GM04504 (cell line): ENCODE results near the gene SLC19A1.

Source experiments
- DNase-seq: peaks from one replicate; pipeline ENCODE4 v3.0.0-alpha.2; 2012; ENCODE audit warnings: low read depth

Gene SLC19A1

GRCh38 chr21:45517249-45518065, 24.8 kb downstream of the SLC19A1 start:
- DNase-seq = no peak

- no peak for DNase-seq
Observed at GRCh38 chr21:45516671-45517151, 25.5 kb downstream of the SLC19A1 start.

GRCh38 chr21:45516071-45516670, 26.1 kb downstream of the SLC19A1 start:
- no peak for DNase-seq

GRCh38 chr21:45515241-45516061, 26.8 kb downstream of the SLC19A1 start:
- DNase-seq = no peak

- DNase-seq = no peak
Observed at GRCh38 chr21:45514311-45515021, 27.8 kb downstream of the SLC19A1 start.

GRCh38 chr21:45513741-45514310, 28.4 kb downstream of the SLC19A1 start:
- DNase-seq = no peak

- no peak for DNase-seq
Observed at GRCh38 chr21:45513003-45513717, 29.1 kb downstream of the SLC19A1 start.

GRCh38 chr21:45512626-45513002, 29.6 kb downstream of the SLC19A1 start:
- DNase-seq = no peak

- no peak for DNase-seq
Observed at GRCh38 chr21:45511661-45512431, 30.4 kb downstream of the SLC19A1 start.

GRCh38 chr21:45511007-45511406, 31.2 kb downstream of the SLC19A1 start:
- no peak for DNase-seq

- DNase-seq = no peak
Observed at GRCh38 chr21:45510466-45510955, 31.7 kb downstream of the SLC19A1 start.

GRCh38 chr21:45509566-45510465, 32.4 kb downstream of the SLC19A1 start:
- DNase-seq = no peak

GRCh38 chr21:45508607-45509565, 33.4 kb downstream of the SLC19A1 start:
- no peak for DNase-seq

- no peak for DNase-seq
Observed at GRCh38 chr21:45507888-45508508, 34.2 kb downstream of the SLC19A1 start.

GRCh38 chr21:45507523-45507875, 34.7 kb downstream of the SLC19A1 start:
- no peak for DNase-seq

GRCh38 chr21:45506836-45507522, 35.3 kb downstream of the SLC19A1 start:
- no peak for DNase-seq
